GM12874 (cell line): Measurements from ENCODE around the gene MLLT1.

Source experiments
- CTCF ChIP-seq: IDR thresholded peaks from 2 replicates; pipeline ENCODE4 v1.5.1; 2011; ENCODE audit warnings: low read depth, mild to moderate bottlenecking, control low read depth, low read length, moderate library complexity; ENCODE audit not compliant: insufficient read depth

The MLLT1 gene

DNA sequence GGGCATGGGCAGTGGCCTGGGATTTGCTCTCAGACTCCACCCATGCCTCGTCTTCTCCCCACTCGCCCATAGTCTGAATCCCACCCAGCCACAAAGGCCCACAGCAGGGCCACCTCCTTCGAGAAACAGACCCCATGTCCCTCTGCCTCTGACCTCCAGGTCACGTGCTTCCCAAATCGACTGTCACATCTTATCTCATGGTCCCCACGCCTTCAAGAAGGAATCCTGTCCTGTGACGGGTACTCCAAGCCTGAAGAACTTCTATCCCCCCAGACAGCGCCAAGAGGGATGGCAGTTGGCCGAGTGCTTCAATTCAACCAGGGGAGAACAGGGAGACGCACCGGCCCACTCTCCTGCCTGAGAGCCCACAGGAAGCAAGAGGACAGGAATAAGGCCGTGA, 16.5 kb downstream of the MLLT1 start:
- TF ChIP-seq CTCF = no peak

GRCh38 chr19:6262519-6262918, 17.3 kb downstream of the MLLT1 start:
- no peak for TF ChIP-seq CTCF

GRCh38 chr19:6261883-6262282, 17.9 kb downstream of the MLLT1 start:
- TF ChIP-seq CTCF = no peak

GRCh38 chr19:6260912-6261650, 18.7 kb downstream of the MLLT1 start:
- peak; percentile 66 for TF ChIP-seq CTCF

GRCh38 chr19:6260376-6260775, 19.4 kb downstream of the MLLT1 start:
- TF ChIP-seq CTCF = no peak

DNA sequence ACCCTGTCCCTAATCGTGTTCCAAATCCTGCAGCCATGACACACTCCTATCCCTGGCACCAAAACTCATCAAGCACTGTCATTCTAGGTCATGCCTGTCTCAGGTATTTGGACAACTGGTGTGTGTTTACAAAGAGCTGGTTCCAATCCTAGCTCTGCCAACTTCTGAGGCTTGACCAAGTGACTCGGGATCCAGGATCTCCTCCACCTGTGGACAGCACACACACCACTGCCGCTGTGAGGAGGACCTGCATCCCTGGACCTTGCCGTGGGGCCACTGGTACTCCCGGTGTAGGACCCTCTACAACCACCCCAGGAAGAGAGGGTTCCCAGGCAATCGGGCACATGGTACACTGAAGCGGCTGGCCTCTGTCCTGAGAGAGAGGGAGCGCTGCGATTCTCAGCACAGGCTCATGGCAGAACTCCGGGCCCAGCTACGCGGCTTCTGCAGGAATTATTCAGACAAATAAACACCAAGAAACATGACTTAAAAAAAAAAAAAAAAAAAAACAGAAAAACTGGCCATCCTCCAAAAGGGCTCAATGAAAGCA, 20.4 kb downstream of the MLLT1 start:
- TF ChIP-seq CTCF = no peak

GRCh38 chr19:6258812-6259311, 20.9 kb downstream of the MLLT1 start:
- TF ChIP-seq CTCF = no peak
